Loucy (cell line): Measurements from ENCODE around the gene NGEF.

Source experiments
- H2AFZ ChIP-seq: fragments of 200-600 bp; sonication (generic); 2 replicates; pipeline ENCODE4 v1.6.0; 2016; ENCODE audit warnings: antibody characterized with exemption, mild to moderate bottlenecking, low read length, moderate library complexity
- H3F3A ChIP-seq: fragments of 200-600 bp; 2 replicates; pipeline ENCODE4 v1.6.0; 2016; ENCODE audit warnings: antibody characterized with exemption, low read depth, mild to moderate bottlenecking
- H3K27me3 ChIP-seq: fragments of 200-600 bp; sonication (generic); 2 replicates; pipeline ENCODE4 v1.6.1; 2014; ENCODE audit warnings: low read length, mild to moderate bottlenecking; ENCODE audit not compliant: insufficient read depth, poor library complexity, severe bottlenecking
- H3K36me3 ChIP-seq: fragments of 200-600 bp; sonication (generic); 2 replicates; pipeline ENCODE4 v1.6.1; 2016; ENCODE audit warnings: low read length; ENCODE audit not compliant: insufficient read depth
- H3K4me1 ChIP-seq: fragments of 200-600 bp; sonication (generic); 2 replicates; pipeline ENCODE4 v1.5.1; 2014; ENCODE audit warnings: low read length, mild to moderate bottlenecking; ENCODE audit not compliant: insufficient read depth, poor library complexity, severe bottlenecking
- H3K4me2 ChIP-seq: fragments of 200-600 bp; sonication (generic); 2 replicates; pipeline ENCODE4 v1.6.0; 2014; ENCODE audit warnings: antibody characterized with exemption, low read length, low read depth, mild to moderate bottlenecking; ENCODE audit not compliant: poor library complexity, severe bottlenecking
- H3K4me3 ChIP-seq: fragments of 200-600 bp; sonication (generic); 2 replicates; pipeline ENCODE4 v1.5.1; 2014; ENCODE audit warnings: low read length, mild to moderate bottlenecking, mixed read lengths; ENCODE audit not compliant: poor library complexity, severe bottlenecking
- H3K79me2 ChIP-seq: fragments of 200-600 bp; sonication (generic); 2 replicates; pipeline ENCODE4 v1.6.1; 2014; ENCODE audit warnings: low read length; ENCODE audit not compliant: insufficient read depth
- H3K9ac ChIP-seq: fragments of 200-600 bp; sonication (generic); 2 replicates; pipeline ENCODE4 v1.6.0; 2014; ENCODE audit warnings: mild to moderate bottlenecking, low read depth, low read length, moderate library complexity; ENCODE audit not compliant: poor library complexity, severe bottlenecking
- H3K9me2 ChIP-seq: fragments of 200-600 bp; sonication (generic); replicated peaks from 2 replicates; pipeline ENCODE4 v1.6.1; 2016; ENCODE audit warnings: low read depth, low read length, mixed read lengths
- H3K9me3 ChIP-seq: fragments of 200-600 bp; sonication (generic); 2 replicates; pipeline ENCODE4 v1.6.1; 2014; ENCODE audit warnings: mild to moderate bottlenecking, antibody characterized with exemption, low read length, low read depth; ENCODE audit not compliant: insufficient read depth
- H4K20me1 ChIP-seq: fragments of 200-600 bp; sonication (generic); 2 replicates; pipeline ENCODE4 v1.6.0; 2014; ENCODE audit warnings: antibody characterized with exemption, low read length, mild to moderate bottlenecking; ENCODE audit not compliant: insufficient read depth, poor library complexity, severe bottlenecking
- EZH2phosphoT487 ChIP-seq: fragments of 200-600 bp; IDR thresholded peaks from 2 replicates; pipeline ENCODE4 v1.6.1; 2018; ENCODE audit warnings: antibody characterized with exemption, mild to moderate bottlenecking, moderate library complexity, borderline replicate concordance
- TF ChIP-seq, protein P1 (sequence below): fragments of 200-600 bp; sonication (generic); conservative IDR thresholded peaks from 2 replicates; pipeline ENCODE4 v1.5.1; 2014; ENCODE audit warnings: mild to moderate bottlenecking, antibody characterized with exemption, low read length

The NGEF gene

DNA sequence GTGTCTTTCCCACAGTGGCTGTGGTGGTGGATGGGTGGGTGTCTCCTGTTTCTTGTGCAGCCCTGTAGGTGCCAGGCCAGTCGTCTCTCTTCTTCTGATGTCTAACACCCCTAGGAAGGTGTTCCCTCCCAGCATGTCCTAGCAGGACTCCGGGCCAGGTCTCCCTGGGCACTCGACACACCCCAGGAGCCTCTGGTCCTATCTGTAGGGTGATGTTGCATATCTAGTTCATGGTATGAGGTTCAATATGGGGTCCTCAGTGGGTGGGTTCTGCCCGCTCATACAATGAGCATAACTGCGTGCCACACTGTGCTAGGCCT lies 14.4 kb downstream of the NGEF start:
- Histone ChIP-seq H3F3A (no peaks in the 10 kb centered on the region), H3K27me3 (no peaks in the 10 kb centered on the region), H3K4me1 (no peaks in the 10 kb centered on the region), H3K4me2 (no peak overlapping the region), H3K36me3 (no peaks in the 10 kb centered on the region), H3K79me2 (no peaks in the 10 kb centered on the region), H3K4me3 (no peak overlapping the region), H3K9ac (no peak overlapping the region), H2AFZ (no peak overlapping the region), H3K9me2 (no peaks in the 10 kb centered on the region), H4K20me1 (no peaks in the 10 kb centered on the region), H3K9me3 (no peaks in the 10 kb centered on the region)
- no peak for TF ChIP-seq EZH2phosphoT487

DNA sequence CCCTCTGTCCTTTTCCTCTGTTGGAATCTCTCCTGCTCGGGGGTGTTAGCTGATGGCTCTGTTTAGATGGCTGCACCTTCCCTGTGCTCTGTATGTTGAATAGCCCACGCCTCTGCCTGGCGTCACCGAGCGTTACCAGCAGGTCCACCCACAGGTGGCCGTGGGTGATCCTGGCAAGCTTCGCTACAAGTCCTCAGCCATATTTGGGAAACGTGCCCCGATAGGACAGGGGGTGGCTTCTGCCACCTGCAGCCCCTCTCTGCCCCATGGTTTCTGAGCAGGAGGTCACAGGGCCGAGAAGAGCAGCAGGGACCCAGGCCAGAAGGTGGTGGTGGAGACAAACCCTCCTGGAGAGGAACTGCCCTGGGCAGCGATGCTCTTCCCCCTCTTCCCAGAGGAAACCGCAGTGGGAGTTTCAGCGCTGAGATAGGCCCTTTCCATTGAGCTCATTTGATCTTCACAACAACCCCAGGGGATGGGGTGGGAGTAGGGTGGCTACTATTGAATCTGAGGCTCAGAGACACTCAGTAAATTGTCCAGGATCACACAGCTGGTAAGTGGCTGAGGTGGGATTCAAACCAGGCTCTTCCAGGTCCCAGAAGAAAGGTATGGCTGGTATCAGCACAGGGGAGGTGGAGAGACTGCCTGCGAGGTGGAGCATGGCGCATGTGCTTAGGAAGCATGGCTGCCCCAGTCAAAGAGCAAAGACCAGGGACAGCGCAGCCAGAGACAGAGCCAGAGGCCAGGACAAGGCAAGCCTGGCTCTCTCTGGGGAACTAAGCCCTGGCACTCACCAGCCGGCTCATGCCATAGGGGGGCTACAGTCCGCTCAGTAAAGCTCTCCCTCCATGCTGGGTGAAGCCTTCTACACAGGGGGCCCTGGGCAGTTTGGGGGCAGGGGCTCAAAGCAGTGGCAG lies 15.0 kb downstream of the NGEF start:
- no peaks in the 10 kb centered on the region for H3K27me3 ChIP-seq
- H3K4me1 ChIP-seq = no peaks in the 10 kb centered on the region
- no peaks in the 10 kb centered on the region for H3F3A ChIP-seq
- no peak overlapping the region for H3K9ac ChIP-seq
- H3K4me3 ChIP-seq = no peak overlapping the region
- no peaks in the 10 kb centered on the region for H3K36me3 ChIP-seq
- no peak overlapping the region for H3K4me2 ChIP-seq
- no peaks in the 10 kb centered on the region for H3K9me2 ChIP-seq
- TF ChIP-seq, protein P1, sequence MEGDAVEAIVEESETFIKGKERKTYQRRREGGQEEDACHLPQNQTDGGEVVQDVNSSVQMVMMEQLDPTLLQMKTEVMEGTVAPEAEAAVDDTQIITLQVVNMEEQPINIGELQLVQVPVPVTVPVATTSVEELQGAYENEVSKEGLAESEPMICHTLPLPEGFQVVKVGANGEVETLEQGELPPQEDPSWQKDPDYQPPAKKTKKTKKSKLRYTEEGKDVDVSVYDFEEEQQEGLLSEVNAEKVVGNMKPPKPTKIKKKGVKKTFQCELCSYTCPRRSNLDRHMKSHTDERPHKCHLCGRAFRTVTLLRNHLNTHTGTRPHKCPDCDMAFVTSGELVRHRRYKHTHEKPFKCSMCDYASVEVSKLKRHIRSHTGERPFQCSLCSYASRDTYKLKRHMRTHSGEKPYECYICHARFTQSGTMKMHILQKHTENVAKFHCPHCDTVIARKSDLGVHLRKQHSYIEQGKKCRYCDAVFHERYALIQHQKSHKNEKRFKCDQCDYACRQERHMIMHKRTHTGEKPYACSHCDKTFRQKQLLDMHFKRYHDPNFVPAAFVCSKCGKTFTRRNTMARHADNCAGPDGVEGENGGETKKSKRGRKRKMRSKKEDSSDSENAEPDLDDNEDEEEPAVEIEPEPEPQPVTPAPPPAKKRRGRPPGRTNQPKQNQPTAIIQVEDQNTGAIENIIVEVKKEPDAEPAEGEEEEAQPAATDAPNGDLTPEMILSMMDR = no peak
- no peak for TF ChIP-seq EZH2phosphoT487
- H3K9me3 ChIP-seq = no peaks in the 10 kb centered on the region
- H3K79me2 ChIP-seq = no peaks in the 10 kb centered on the region
- H4K20me1 ChIP-seq = no peaks in the 10 kb centered on the region
- no peak overlapping the region for H2AFZ ChIP-seq

DNA sequence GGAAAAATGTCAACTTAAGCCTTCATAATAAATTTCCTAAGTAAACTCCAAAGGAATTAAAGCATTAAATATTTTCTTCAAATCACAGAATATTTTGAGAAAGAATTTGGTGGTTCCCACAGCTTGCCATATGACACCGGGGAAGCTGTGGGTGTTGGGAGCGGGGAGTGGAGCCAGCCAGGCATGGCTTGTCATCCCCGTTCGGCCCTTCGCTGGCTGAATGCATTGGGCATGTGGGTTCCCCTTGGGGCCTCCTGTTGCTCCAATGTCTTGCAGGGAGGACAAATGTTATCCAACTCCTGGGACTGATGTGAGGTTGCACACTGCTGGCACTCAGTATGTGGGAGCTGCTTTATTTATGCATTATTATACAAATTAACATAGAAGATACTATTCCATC lies 18.6 kb downstream of the NGEF start:
- Histone ChIP-seq H4K20me1 (no peaks in the 10 kb centered on the region), H3F3A (no peaks in the 10 kb centered on the region)

More for the DNA sequence above, 18.6 kb downstream of the NGEF start:
- Histone ChIP-seq H3K4me3 (no peak overlapping the region), H3K79me2 (no peaks in the 10 kb centered on the region), H3K9ac (no peak overlapping the region), H3K4me1 (no peaks in the 10 kb centered on the region), H3K27me3 (no peaks in the 10 kb centered on the region), H2AFZ (no peak overlapping the region), H3K36me3 (no peaks in the 10 kb centered on the region), H3K4me2 (no peak overlapping the region), H3K9me3 (no peaks in the 10 kb centered on the region), H3K9me2 (no peaks in the 10 kb centered on the region)
- no peak for TF ChIP-seq EZH2phosphoT487
- TF ChIP-seq, protein P1 = no peak
